Measurements from ENCODE around the gene FAM222A. TPM values are rescaled to one million over a fixed set of nuclear protein-coding genes. Genes with fewer than 3 reads are reported as not detected.

The FAM222A gene
- total RNA-seq, 1 experiment from 2014 or later = 2.8 TPM

GRCh38 chr12:109670731-109671130 lies 42.9 kb upstream of the FAM222A start:
- Histone ChIP-seq H2BK20ac (ENCODE audit: low read depth, low read length, poor library complexity, severe bottlenecking) (no peak overlapping the region), H2BK120ac (ENCODE audit: low read depth, low read length, poor library complexity, severe bottlenecking) (no peak overlapping the region), H3K9ac (ENCODE audit: extremely low read depth, insufficient read length, low read length) (no peak overlapping the region), H4K8ac (replicated peaks; ENCODE audit: insufficient read length, low read depth, low read length) (no peak overlapping the region), H3K23ac (ENCODE audit: insufficient read length, low read depth, low read length) (no peak overlapping the region), H3K79me2 (ENCODE audit: insufficient read depth, low read length) (no peaks in the 10 kb centered on the region), H3K23me2 (ENCODE audit: insufficient read length, low read depth, low read length, poor library complexity, severe bottlenecking) (no peaks in the 10 kb centered on the region), H4K91ac (ENCODE audit: insufficient read length, low read depth, low read length) (no peak overlapping the region), H3K9me3 (ENCODE audit: control insufficient read depth, low read depth, low read length) (no peaks in the 10 kb centered on the region), H3K14ac (ENCODE audit: insufficient read depth, low read length) (no peak overlapping the region), H3K4ac (ENCODE audit: low read depth, low read length) (no peak overlapping the region), H4K20me1 (ENCODE audit: control insufficient read depth, insufficient read depth, insufficient read length) (no peaks in the 10 kb centered on the region), H2BK12ac (ENCODE audit: insufficient read length, low read depth, low read length) (no peak overlapping the region), H2BK5ac (ENCODE audit: insufficient read length, low read length) (no peak overlapping the region), H3K4me2 (ENCODE audit: insufficient read depth, insufficient read length, low read length) (no peak overlapping the region), H3K18ac (ENCODE audit: insufficient read length, low read depth, low read length) (no peak overlapping the region), H3T11ph (ENCODE audit: low read length) (no peak overlapping the region), H3K79me1 (ENCODE audit: insufficient read depth, low read depth, low read length, poor library complexity, severe bottlenecking) (no peaks in the 10 kb centered on the region), H2AFZ (ENCODE audit: low read length) (no peak overlapping the region), H3K56ac (ENCODE audit: insufficient read length, low read depth, low read length) (no peak overlapping the region), H3K4me1 (ENCODE audit: insufficient read depth, low read length) (no peaks in the 10 kb centered on the region), H3K27ac (ENCODE audit: insufficient read length, low read depth, low read length) (no peak overlapping the region), H4K5ac (ENCODE audit: insufficient read length, low read depth, low read length) (no peak overlapping the region), H2BK15ac (ENCODE audit: low read depth, low read length) (no peak overlapping the region), H3K27me3 (ENCODE audit: insufficient read depth, low read length) (no peaks in the 10 kb centered on the region), H2AK5ac (ENCODE audit: insufficient read length, low read length) (no peak overlapping the region)
- no CpG with 5 or more reads among the region's 10 CpGs for WGBS (ENCODE audit: extremely low coverage, insufficient read length, low lambda C conversion rate)
- H3K4me1 Mint-ChIP-seq = peaks cover 6 to 22% of the 10 kb centered on the region in 2 experiments; a peak in 3 of 4 replicates
- peak overlapping the region in 1 of 3 experiments; percentile 55; a peak in 1 of 7 replicates for H3K27ac Mint-ChIP-seq
- H3K36me3 Mint-ChIP-seq (ENCODE audit: insufficient read depth in 1 of 3, low read depth in 3 of 3) = no peaks in the 10 kb centered on the region
- H3K4me3 Mint-ChIP-seq = no peak overlapping the region
- TF ChIP-seq CTCF (conservative IDR thresholded peaks at IDR 0.05) = no peak
- H3K27me3 Mint-ChIP-seq (ENCODE audit: low read depth) = peaks cover 7% of the 10 kb centered on the region
- DNase-seq = peak; percentile 50
- H3K9me3 Mint-ChIP-seq = no peaks in the 10 kb centered on the region; a peak in 1 of 5 replicates

All from H9 (cell line).